Neural cell (in vitro differentiated cells): Measurements from ENCODE around the gene ALS2.

Experiments used
- EZH2 ChIP-seq: fragments of 200-600, 300-800 bp; shearing (Covaris generic), sonication (generic); IDR thresholded peaks from 2 replicates; pipeline ENCODE4 v1.6.1; 2014; ENCODE audit warnings: antibody characterized with exemption, low read length, borderline replicate concordance, mild to moderate bottlenecking; ENCODE audit not compliant: insufficient read depth, poor library complexity, severe bottlenecking
- POLR2AphosphoS5 ChIP-seq: IDR thresholded peaks from 2 replicates; pipeline ENCODE4 v1.6.1; 2012
- RAD21 ChIP-seq: fragments of 450-650 bp; conservative IDR thresholded peaks from 2 replicates; pipeline ENCODE4 v1.6.1; 2014; ENCODE audit warnings: antibody characterized with exemption, mild to moderate bottlenecking, moderate library complexity

DNA sequence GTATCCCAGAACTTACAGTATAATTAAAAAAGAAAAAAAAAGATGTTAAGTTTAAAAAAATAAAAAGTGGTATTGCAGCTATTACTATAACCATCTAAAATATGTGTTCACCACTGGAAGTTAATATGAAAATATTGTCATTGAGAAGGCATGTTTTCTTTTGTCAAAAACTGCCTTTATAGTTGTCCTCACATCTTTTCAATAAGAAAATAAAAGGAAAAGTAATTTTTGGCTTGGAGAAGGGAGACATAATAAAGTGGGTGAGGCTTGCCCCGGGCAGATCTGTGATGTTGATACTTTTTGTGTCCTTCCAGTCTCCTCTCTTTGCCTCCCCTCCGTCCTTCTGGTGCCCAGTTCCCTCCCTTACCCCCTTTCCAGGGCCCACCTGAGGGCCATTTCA is 107.2 kb downstream of the ALS2 start:
- TF ChIP-seq POLR2AphosphoS5: no peak
- TF ChIP-seq EZH2: no peak
- TF ChIP-seq RAD21: no peak
